Breast epithelium (tissue), 3 donors: ENCODE results near the gene C7orf57.

Source experiments
- CTCF ChIP-seq, 3 donors: fragments of 450-650 bp; IDR thresholded peaks; one replicate each; pipeline ENCODE4 v1.5.1; 2016 to 2017; ENCODE audit warnings: antibody characterized with exemption in 3 of 3, mild to moderate bottlenecking in 3 of 3, moderate library complexity in 3 of 3
- POLR2A ChIP-seq: fragments of 450-650 bp; IDR thresholded peaks from one replicate; pipeline ENCODE4 v1.6.1; 2016; ENCODE audit warnings: antibody characterized with exemption, mild to moderate bottlenecking, moderate library complexity
- POLR2AphosphoS5 ChIP-seq, 3 donors: sonication (generic); formaldehyde crosslinking; IDR thresholded peaks; one replicate each; pipeline ENCODE4 v1.6.1; 2017; ENCODE audit warnings: antibody characterized with exemption in 3 of 3

GRCh38 chr7:48033922-48034321 lies 1.4 kb upstream of the C7orf57 start:
- TF ChIP-seq CTCF (IDR thresholded peaks at IDR 0.05) (no peak), POLR2A (no peak), POLR2AphosphoS5 (IDR thresholded peaks at IDR 0.05) (no peak)
